Measurements from ENCODE around the gene RNF123.
A peak's percentile ranks its signal among the peaks of the same experiment; 100 is the strongest.
"Not testable (repeated sequence)": the region's sequence is repeated elsewhere in the genome, so short reads cannot be mapped to it uniquely, and the experiment has no call there.

RNF123 gene

DNA sequence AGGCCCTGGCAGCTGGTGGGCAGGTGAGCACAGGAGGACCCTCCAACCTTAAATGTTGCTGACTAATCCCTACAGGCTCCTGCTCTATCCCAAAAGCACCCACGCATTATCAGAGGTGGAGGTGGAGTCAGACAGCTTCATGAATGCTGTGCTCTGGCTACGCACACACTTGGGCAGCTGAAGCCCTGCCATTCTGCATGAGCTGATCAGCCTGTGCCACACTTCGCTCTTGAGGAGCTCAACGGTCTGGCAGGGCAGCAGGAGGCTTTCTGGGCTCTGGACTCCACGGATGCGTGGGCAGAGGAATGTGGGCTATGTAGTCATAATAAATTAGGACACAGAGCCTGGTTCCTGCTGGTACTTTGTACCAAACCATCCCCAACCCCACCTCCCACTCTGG lies 6.2 kb upstream of the RNF123 start:
- no peak for DNase-seq

DNA sequence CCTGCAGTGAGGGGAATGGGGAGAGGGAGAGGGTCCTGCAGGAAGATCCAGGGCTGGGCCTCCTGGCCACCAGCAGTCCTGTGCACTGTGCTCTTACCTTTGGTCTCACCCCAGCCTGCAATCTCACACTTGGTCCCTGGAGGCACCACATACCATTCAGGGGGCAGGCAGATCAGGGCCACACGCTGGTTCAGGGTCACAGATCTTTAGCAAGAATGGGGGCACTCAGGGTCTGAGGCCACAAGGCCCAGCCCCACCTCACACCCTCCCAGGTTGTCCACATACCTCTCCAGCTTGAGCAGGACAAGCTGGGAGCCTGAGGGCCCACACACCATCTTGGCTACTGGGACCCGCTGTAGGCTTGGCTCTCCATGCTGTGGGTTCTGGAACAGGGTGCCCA lies 4.9 kb upstream of the RNF123 start:
- DNase-seq: not testable (repeated sequence)

DNA sequence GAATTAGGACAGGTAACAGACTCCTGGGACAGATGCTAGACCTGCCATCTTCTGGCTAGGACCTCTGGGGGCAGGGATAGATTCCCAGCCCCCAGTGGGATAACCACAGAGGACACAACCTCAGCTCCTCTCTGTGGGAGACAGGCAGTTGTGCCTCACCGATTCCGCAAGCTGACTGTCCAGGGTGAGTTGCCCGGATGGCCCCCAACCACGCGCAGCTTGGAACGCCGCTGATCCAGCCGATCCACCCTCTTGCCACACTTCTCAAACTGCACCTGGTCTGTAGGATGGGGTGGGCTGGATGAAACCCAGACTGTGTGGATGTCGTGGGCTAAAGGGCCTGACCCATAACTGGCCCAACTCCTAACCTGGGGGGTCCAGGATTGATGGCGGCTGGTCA lies 4.3 kb upstream of the RNF123 start:
- DNase-seq: not testable (repeated sequence)

DNA sequence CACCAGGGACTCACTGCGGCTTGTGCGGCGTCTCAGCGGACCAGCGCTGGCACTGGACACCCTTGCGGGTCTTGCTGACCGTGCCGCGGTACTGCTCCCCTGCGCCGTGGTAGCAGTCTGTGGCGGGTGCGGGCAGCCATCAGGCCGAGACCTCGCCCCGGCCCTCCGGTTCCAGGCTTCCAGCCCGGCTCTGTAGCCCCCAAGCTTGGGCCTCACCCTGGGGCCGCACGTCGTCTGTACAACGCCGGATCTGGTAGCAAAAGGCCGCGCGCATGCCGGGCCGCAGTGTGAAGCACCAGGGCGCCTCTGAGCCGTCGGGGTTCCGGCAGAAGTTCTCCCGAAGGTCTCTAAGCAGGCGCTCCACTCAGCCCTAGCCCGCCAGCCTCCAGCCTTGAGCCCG lies 3.5 kb upstream of the RNF123 start:
- not testable (repeated sequence) for DNase-seq

DNA sequence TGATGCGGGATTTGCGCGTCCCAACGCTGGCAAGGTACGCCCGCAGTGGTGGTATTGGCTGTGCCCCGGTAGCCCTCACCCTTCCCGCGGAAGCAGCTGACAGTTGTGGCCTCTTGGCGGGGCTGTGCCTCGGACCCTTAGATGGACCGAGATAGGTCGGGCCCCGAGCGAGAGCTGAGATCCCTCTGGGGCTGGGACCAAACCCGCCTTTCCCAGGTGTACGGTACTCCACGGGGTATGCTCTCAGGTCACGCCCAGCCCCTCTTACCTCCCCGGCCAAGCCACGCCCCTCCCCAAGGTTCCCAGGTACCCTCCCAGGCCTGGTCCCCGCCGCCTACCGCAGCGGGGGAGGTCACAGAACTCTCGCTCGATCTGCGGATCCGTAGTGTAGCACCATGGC lies 3.0 kb upstream of the RNF123 start:
- DNase-seq: peak; percentile 32

DNA sequence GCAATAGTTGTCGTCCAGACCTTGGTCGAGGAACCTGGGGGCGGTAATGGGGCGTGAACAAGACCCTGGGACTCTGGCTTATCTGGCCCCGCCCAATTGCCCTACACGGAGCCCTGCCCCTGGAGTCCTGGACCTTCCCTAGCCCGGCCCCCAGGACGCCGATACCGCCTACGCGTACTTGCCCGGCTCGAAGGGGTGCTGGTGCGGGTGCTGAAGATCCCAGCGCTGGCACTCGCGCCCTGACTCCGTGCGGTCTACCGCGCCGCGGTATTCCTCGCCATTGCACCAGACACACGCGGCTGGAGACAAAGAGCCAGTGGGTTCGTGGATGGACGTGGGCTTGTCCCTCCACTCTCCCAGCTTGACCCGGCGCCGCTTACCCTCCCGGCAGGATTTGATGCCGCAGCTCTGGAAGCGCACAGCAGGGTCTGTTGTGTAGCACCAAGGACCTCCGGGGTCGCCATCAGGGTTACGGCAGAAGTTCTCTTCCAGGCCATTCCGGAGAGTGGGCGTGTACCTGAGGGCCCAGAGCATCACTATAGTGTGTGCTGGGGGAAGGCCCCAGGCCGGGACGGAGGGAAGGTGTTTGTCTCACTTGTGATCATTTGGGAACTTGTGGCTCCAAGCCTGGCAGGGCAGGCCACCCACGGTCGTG lies 2.5 kb upstream of the RNF123 start:
- peak; percentile 21 for DNase-seq

DNA sequence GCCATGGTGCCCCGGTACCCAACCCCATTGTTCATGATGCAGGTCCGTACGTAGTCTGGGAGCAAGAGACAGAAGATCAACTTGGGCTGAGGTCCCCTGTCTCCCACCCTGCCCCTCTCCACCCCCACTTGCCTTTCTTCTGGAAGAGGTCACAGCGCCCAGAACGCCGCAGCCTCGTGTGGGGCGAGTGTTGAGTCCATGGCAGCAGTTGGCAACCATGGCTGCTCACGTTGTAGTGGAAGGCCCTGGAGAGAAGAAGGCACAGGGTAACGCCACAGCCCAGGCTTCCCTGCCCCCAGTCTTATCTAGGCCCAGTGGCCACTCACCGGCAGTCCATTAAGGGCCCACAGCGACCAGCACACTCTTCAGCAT lies 1.9 kb upstream of the RNF123 start:
- not testable (repeated sequence) for DNase-seq

DNA sequence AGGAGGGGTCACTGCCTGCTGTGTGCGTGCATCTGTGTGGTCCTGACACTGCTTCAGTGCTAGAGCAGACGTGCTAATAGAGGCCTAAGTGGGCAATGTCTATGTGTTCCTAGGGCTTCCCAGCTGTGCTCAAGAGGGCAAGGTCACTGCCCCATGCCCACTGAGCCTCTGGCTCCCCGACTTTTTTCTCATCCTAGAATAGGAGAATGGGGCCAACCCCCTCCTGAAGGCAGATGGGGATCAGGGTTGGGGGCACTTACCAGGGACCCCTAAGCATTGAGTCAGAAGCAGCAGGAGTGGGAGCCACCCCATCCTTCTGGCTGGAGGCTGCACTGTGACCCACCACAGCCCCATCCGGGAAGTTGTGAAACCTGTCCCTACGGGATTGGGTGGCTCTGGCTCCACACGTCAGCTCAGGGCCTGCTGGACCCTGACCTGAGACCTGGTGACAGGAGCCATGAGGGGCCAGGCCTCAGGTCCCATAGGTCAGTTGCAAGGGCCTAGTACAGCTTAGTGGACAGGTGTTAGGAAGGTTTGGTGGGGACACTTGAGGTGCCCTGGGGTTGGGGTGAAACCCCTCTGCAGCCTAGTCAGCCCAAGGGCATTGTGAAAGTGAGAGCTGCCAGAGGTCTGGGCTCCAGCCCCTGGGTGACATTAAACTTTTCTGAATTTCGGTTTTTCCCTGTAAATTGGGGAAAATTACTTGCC lies 865 bp upstream of the RNF123 start:
- not testable (repeated sequence) for DNase-seq

DNA sequence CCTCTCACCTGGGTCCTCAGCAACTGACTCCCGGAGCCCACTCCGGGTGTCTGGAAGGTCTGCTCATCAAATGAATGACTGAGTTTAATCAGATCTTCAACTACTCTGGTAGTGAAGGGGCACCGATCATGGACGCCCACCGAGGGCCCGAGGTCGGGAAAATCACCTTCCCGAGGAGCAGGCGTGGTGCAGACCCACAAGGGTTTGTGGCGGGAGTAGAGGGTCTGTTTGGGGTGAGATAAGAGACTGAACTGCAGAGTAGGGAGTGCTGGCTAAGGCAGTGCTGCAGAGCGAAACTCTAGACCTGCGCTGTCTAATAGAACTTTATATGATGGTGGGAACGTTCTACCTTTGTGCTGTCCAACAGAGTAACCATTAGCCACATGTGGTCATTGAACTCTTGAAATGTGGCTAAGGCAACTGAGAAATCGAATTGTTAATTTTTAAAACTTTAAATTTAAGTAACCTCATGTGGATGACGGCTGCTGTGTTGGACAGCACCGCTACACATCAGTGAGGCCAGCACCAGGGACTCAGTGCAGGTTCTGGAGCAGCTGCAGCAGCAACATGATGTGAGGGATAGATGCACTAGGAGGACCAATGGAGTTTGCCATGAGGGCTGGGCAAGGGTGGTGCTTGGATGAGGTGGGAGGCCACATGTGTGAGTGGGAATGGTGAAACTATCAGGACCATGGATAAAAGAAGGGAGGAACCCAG lies 709 bp downstream of the RNF123 start:
- not testable (repeated sequence) for DNase-seq

DNA sequence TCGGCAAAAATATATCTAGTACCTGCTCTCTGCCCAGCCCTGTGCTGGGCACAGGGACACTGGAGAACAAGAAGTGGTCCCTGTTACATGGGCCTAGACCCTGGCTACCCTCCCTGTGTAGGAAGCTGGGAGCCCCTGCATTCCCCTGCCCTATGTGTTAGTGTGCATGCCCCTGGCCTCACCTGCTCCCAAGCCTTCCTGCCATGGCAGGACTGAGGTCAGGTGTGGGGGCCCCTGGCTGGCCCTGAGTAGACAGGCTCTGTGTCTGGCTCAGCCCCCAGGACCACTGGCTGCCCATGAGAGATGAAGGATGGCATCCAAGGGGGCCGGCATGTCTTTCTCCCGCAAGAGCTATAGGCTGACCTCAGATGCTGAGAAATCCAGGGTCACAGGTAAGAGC lies 1.5 kb downstream of the RNF123 start:
- not testable (repeated sequence) for DNase-seq

DNA sequence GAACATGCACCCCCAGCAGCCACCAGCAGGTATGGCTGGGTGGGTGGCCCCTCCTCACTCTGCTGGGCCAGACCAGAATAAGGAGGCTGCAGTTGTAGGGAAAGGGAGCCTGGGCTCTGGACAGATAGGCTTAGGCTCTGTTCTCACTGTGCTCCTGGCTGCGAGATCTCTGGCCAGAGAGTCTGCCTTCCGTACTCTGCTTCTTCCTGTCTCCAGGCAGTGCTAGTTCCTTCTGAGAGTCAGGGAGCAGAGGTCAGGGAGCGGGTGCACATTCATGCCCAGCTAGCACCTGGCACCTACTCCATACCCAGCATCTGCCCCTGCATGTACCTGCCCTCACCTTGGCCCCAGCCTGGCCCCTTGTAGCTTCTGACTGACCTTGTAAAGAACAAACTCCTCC lies 2.1 kb downstream of the RNF123 start:
- DNase-seq: not testable (repeated sequence)

DNA sequence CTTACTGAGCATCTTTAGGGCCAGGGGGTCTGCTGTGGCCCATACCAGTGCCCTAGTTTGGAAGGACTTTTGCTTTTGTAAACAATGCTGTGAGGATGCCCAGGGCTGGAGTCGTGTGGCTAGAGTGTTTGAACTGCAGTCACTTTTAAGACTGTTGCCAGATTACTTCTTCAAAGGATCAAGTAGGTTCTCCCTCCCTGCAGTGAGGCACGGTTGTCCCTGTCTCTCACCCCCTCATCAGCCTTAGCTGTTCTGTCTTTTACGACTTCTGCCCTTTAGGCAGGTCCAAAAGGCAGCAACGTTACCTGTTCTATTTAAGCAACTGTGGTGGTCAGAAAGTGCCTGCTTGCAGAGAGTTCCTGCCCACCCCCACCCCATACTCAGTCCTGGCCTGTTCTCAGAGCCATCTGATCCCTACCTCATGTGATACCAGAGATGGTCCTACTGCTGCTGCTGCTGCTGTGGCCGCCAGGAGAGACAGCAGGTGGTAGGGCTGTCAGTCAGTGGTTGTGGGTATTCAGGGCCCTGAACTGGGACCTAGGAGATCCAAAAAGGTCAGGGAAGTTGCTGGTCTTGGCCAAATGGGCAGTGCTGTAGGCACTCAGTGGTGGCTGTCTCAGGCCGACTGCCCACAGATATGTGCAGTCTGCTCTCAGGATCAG lies 5.2 kb downstream of the RNF123 start:
- not testable (repeated sequence) for DNase-seq

DNA sequence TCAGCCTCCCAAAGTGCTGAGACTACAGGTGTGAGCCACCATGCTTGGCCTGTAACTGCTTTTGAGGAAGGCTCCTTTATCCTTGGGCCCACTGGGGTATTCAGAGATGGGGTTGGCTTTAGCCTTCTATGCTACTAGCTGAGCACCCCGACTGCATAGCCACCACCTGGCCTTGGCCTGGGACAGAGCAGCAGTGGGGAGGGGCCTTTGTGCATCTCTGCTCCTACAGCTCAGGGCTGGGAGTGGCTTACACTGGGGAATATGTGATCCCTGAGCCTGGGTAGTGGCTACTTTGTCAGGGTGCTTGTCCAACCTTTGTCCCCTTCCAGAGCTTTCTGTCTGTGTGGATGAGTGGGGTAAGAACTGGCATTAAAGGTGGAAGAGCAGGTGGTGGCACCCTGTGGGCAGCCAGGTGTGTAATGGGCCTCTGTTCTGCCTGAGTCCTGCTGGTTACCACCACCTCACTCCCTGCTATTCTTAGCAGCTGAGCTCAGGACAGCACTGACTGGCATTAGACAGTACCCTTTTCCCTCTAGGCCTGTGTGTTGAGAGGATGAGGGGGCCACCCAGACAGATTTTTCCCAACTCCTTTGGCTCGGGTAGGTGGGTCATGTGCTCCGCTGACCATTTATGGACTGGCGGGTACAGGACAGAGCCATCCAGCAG lies 6.1 kb downstream of the RNF123 start:
- DNase-seq: not testable (repeated sequence)

DNA sequence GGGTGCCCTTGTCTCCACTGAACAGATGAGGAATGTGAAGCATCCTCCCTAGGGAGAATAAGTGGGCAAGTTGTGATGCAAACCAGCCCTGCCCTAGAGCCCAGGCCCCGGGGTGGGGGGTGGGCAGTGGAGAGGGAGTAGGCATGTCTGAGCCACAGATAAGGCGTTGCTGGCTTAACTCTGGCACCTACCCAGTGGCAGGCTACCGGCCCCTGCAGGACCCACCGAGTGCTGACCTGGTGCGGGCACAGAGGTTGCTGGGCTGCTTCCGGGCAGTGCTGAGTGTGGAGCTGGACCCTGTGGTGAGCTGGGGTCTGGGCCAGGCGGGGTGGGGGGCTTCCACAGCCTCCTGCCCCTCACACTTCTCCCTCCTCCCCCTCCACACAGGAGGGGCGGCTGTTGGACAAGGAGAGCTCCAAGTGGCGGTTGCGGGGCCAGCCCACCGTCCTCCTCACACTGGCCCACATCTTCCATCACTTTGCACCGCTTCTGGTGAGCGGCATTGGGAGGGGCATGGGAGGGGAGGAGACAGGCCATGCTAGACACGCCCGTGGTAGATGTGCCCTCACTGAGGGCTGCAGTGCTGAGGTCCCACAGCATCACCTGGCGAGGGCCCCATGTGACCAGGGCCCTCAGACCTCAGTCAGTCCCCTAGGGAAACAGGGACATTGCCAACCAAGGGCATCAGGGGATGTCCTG lies 10.1 kb downstream of the RNF123 start:
- no peak for DNase-seq

DNA sequence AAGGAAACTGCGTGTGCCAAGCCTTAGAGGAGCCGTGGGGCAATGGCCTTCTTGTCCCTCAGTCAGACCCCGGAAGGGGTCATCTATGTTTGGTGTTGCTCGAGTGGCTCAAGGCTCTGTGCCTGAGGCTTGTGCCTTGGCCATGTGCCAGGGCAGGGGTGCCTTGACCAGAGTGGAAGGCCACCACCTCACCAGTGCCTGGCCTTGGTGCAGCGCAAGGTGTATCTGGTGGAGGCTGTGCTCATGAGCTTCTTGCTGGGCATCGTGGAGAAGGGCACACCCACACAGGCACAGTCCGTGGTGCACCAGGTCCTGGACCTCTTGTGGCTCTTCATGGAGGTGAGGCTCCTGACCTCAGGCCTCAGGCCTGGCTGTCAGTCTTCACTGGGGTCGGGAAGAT lies 10.7 kb downstream of the RNF123 start:
- no peak for DNase-seq

DNA sequence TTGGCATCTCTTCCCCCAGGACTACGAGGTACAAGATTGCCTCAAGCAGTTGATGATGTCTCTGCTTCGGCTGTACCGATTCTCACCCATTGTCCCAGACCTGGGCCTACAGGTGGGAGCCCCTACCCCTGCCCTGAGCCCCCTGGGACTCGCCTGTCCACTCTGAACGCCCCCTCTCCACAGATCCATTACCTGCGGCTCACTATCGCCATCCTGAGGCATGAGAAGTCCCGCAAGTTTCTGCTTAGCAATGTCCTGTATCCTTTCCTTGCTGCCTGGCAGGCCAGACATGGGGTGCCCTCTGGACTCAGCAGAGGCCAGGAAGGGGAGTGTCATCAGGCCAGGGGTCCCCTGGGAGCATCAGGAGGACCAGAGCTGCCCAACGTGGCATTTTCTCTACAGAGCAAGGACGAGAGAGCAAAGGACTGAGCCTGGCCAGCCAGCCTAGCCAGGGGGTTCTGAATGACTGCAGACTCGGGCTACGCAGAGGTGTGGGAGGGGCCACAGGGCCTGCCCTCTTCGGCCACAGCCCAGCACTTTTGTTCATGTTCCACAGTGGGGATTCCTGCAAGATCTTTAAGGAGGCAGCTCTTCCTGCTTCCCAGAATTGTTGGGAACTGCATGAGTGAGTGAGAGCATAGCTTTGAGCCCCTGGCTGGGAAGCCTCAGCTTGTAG lies 11.2 kb downstream of the RNF123 start:
- no peak for DNase-seq

DNA sequence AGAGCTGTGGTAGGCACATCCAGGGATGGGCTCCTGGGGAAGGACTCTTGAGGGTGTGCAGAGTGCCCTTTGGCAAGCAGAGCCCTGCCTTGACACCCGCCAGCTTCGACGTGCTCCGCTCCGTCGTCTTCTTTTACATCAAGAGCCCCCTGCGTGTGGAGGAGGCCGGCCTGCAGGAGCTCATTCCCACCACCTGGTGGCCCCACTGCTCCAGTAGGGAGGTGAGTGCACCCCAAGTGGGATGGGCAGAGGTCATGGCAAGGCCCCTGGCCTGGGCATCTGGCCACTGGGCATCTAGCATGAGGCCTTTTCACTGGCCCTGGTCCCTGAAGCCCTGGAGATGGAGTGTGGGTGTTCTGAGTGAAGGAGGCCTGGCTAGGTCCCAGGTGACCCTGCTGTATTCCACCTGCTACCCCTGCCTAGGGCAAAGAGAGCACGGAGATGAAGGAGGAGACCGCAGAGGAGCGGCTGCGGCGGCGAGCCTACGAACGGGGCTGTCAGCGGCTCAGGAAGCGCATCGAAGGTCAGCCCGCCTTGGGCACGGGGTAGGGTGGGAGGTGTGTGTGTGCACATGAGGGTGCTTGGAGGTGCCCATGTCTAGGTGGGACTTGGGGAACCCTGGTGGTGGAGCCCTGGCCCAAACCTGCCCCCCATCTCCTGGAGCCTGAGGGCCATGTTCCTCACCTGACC lies 12.2 kb downstream of the RNF123 start:
- DNase-seq: no peak

DNA sequence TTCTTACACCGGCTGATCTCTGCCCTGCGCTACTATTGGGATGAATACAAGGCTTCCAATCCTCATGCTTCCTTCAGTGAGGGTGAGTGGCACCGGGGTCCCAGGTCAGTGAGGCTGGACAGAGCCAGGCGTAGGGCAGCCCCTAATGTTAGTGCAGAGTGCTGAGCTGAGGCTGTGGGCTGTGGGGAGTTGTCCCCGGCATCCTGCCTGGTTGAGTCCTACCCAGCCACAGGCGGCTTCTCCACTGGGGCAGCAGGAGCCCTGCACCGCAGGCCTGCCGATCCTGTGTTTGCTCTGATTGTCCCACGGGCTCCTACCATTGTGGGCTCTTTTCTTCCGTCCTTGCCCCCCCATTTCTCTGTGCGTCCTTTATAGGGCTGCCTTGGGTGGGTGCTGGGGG lies 13.3 kb downstream of the RNF123 start:
- DNase-seq: no peak

DNA sequence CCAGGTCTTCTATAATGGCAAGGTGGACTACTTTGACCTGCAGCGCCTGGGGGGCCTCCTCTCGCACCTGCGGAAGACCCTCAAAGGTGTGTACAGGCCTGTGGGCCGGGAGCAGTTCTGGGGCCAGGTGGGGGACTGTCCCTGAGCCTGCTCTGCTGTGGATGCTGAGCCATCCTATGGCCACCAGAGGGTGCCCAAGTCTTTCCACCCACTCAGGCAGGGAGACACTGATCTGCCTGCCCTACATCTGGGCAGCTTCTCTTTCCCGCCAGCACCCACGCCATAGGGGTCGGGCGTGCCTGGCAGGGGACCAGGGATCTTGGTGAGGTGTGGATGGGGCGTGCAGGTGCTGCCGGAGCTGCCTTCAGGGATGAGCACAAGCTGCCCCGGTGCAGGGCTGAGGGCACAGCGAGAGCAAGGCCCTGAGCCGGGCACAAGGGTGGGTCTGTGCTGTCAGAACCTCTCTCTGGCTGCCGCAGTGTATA lies 14.1 kb downstream of the RNF123 start:
- peak; percentile 66 for DNase-seq

DNA sequence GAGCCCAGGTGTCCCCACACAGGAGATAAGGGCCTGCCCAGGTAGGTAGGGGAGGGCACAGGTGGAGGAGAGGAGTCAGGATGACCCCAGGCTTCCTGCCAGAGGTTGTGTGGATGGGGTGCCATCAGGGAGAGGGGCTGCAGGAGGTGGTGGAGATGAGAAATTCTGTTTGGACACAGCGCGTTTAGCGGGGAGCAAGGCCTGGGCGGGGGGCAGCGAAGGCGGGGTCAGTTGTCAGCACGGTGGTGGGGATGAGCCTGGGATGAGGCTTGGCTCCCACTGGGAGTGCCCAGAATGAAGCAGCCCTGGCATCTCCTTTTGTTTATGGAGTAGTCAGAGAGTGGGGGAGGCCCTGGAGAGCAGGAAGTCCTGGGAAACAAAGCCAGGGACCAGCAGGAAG lies 14.6 kb downstream of the RNF123 start:
- DNase-seq: no peak

DNA sequence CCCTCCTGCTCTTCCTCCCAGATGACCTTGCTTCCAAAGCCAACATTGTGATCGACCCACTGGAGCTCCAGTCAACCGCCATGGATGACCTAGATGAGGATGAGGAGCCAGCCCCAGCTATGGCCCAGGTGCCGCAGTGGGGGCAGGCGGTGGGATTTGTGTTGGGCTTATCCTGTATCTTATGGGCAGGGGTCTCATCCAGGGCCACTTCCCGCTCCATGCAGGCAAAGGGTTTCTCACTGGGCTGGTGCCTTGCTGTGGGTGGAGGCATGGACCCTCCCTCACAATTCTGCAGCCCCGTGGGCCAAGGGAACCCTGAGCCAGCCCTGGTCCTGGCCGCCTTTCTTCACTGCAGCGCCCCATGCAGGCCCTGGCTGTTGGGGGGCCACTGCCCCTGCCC lies 15.3 kb downstream of the RNF123 start:
- no peak for DNase-seq

Measured in activated CD4-positive, alpha-beta T cell treated with anti-CD3 and anti-CD28 coated beads, Interleukin-2, amount 50 U/mL, for 1 hour (primary cell).